Lung microvascular endothelial cell (primary cell): ENCODE results near the gene RAPGEF6. TPM values are rescaled to one million over a fixed set of nuclear protein-coding genes. Genes with fewer than 3 reads are reported as not detected.
A peak's percentile ranks its signal among the peaks of the same experiment; 100 is the strongest.

Experiments
- DNase-seq, 2 donors: peaks; one replicate each; pipeline versions ENCODE4 v3.0.0 to v3.0.0-alpha.2; 2010; ENCODE audit warnings: low read depth in 2 of 2
- total RNA-seq: library from RNA; depleted of rRNA; stranded (reverse); fragments of >200 nt; gene quantifications from 2 replicates; pipeline ENCODE4 v1.2.1, GENCODE V29; 2014

The RAPGEF6 gene
- total RNA-seq, 1 donor from 2014 or later, result 11.5 TPM

- DNase-seq, result peak in 1 of 2 donors; percentile 81
Measured at GRCh38 chr5:131548176-131548575, 86.9 kb downstream of the RAPGEF6 start.

- DNase-seq, result peak in 1 of 2 donors; percentile 44
Measured at GRCh38 chr5:131545845-131546244, 89.2 kb downstream of the RAPGEF6 start.

GRCh38 chr5:131542723-131543122 is 92.3 kb downstream of the RAPGEF6 start:
- no peak for DNase-seq

GRCh38 chr5:131541762-131542161 is 93.3 kb downstream of the RAPGEF6 start:
- DNase-seq, result peak in 1 of 2 donors; percentile 51

- no peak for DNase-seq
Measured at GRCh38 chr5:131541071-131541470, 94.0 kb downstream of the RAPGEF6 start.

- DNase-seq, result no peak
Measured at GRCh38 chr5:131539251-131539650, 95.8 kb downstream of the RAPGEF6 start.

- no peak for DNase-seq
Measured at GRCh38 chr5:131538177-131538593, 96.8 kb downstream of the RAPGEF6 start.

GRCh38 chr5:131536850-131537448 is 98.1 kb downstream of the RAPGEF6 start:
- DNase-seq, result no peak

GRCh38 chr5:131536211-131536826 is 98.7 kb downstream of the RAPGEF6 start:
- no peak for DNase-seq

- DNase-seq, result peak in 1 of 2 donors; percentile 61
Measured at GRCh38 chr5:131534974-131535373, 100.1 kb downstream of the RAPGEF6 start.

GRCh38 chr5:131533836-131534235 is 101.2 kb downstream of the RAPGEF6 start:
- no peak for DNase-seq

GRCh38 chr5:131532031-131532640 is 102.9 kb downstream of the RAPGEF6 start:
- peak; percentile 49 to 56 for DNase-seq

GRCh38 chr5:131530706-131531331 is 104.2 kb downstream of the RAPGEF6 start:
- DNase-seq, result peak in 1 of 2 donors; percentile 20

- no peak for DNase-seq
Measured at GRCh38 chr5:131528682-131529081, 106.3 kb downstream of the RAPGEF6 start.

GRCh38 chr5:131525805-131526204 is 109.2 kb downstream of the RAPGEF6 start:
- no peak for DNase-seq

GRCh38 chr5:131524431-131524830 is 110.6 kb downstream of the RAPGEF6 start:
- DNase-seq, result no peak

- DNase-seq, result no peak
Measured at GRCh38 chr5:131523500-131524185, 111.4 kb downstream of the RAPGEF6 start.

- peak in 1 of 2 donors; percentile 30 for DNase-seq
Measured at GRCh38 chr5:131521252-131521651, 113.8 kb downstream of the RAPGEF6 start.

- peak in 1 of 2 donors; percentile 29 for DNase-seq
Measured at GRCh38 chr5:131515348-131515747, 119.7 kb downstream of the RAPGEF6 start.

- DNase-seq, result peak; percentile 83 to 93
Measured at GRCh38 chr5:131514316-131515283, 120.4 kb downstream of the RAPGEF6 start.

GRCh38 chr5:131513780-131514179 is 121.2 kb downstream of the RAPGEF6 start:
- no peak for DNase-seq
